GM18873 (cell line): Measurements from ENCODE around the gene BEGAIN.

ENCODE experiments used
- ATAC-seq: cut with Tn5 transposase; IDR thresholded peaks from one replicate; pipeline ENCODE4 v1.9.1; 2021; ENCODE audit warnings: mild to moderate bottlenecking, moderate library complexity, moderate number of reproducible peaks; ENCODE audit not compliant: unreplicated experiment, low FRiP score

The BEGAIN gene

DNA sequence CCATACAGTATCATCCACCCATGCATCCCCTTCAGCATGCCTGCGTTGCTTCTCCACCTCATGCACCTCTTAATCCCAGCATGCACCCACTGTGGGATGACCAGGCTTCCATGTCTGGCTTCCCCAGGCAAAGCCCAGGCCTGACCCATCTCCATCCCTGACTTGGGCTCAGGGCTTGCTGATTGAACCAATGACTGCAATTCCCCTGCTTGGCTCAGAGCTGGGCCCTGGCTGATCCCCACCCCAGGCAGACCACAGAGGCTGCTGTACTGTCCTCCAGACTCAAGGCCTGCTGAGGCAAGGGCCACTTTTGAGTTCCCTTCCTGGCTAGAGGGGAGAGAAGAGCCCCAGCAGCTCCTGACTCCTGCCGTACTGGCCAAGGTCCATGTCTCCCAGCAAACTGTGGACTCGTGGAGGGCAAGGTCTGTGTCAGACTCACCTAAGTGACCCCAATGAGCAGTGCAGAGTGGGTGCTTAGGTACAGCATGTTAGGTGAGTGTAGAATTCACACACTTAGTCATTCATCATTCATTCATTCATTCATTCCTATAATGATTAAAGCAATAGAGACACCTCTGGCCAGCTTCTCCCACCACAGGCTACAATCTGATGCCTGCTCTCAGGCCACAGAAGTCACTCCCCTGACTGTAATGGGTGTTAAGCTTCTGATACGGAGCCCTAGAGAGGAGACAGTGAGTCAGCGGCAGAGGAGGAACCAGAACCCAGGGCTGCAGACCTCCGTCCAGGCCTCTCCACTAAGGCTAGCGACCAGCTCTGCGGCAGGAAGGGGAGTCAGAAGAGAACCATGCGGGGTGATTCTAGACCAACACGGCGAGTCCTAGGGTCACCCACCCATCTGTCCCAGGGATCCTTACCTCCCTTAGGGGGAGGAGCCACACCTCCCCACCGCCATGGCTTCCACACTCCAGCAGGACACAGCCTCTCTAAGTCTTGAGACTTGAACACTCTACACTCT, 2.9 kb downstream of the BEGAIN start:
- ATAC-seq, result no peak

DNA sequence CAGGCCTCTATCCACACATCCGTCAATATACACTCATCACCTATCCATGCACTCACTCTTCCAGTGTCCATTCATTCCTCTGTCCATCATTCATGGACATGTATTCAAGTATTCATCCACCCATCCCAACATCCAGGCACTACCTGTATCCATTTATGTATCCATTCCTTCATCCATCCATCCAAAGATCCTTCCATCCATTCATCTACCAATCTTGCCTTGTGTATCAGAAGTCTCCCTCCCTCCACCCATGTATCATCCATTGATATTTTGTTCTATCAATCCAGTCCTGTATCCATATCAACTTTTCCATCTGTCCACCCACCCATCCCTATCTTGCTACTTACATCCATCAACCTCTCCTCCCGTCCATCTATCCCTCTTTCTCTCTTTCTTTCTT, 4.0 kb downstream of the BEGAIN start:
- ATAC-seq, result no peak

DNA sequence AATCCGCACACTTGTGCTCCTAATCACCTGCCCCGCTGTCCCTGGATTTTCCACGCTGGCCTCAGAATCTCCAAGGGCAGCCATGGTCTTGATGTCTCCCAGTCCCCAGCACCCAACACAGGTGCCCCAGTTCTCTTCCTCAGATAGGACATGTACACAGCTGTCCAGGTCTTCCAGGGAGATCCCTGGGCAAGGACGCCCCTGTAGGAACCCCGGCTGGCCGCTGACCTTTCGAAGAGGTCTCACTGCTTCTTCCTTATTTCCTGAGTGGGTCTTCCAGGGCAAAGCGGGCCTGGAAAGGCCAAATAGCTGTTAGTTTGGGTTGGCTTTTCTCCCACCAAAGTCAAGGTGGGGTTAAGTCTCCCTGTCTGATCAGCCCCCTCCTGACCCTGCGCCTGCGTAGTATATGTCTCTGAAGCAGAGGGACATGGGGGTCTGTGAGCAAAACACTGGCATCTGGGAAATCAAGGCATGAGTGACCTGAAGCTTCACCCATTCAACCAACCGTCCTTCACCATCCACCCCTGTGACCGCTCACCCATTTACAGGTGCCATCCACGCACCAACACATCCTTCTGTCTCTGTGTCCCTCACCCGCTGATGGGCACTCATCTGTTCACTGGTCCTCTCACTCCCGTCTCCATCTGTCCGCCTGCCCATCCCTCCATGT, 4.6 kb downstream of the BEGAIN start:
- no peak for ATAC-seq

DNA sequence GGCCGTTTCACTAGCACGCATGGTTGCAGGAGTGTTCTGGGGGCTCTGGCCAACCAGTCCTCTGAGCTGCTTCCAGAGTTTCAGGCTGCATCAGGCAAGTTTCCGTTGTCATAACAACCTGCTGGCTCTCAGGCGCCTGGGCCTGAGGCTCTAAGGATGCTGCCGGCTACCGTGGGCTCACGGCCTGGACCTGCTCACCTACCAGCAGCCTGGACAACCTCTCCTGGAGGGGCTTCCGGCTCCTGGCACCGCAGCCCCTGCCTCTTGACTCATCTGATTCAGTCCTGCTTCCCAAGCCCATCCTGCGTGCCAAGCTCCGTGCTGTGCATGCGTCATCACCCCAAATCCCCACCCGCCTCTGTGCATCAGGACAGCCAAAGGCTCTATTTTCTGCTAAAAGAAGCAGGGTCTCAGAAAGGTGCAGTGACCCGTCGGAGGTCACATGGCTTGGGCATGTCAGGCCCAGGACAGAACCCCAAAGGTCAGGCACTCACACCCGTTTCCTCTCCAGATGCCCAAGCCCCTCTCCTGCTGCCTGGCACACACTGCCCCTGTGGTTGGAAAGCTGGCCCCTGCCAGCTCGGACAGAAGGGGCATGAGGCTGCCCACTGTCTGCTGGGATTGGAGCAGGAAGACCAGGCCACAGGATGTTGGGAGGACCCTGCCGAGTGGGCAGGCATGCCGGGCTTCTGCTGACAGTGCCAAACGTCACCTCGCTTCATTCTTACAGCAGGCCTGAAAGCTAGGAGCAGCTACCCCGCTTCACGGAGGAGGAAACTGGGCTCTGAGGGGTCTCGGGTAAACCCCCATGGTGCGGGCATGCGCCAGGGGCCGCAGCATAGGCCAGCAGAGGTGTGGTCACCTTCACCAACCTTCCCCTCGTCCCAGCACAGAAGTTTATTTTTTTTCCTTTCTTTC, 5.7 kb downstream of the BEGAIN start:
- ATAC-seq, result no peak

DNA sequence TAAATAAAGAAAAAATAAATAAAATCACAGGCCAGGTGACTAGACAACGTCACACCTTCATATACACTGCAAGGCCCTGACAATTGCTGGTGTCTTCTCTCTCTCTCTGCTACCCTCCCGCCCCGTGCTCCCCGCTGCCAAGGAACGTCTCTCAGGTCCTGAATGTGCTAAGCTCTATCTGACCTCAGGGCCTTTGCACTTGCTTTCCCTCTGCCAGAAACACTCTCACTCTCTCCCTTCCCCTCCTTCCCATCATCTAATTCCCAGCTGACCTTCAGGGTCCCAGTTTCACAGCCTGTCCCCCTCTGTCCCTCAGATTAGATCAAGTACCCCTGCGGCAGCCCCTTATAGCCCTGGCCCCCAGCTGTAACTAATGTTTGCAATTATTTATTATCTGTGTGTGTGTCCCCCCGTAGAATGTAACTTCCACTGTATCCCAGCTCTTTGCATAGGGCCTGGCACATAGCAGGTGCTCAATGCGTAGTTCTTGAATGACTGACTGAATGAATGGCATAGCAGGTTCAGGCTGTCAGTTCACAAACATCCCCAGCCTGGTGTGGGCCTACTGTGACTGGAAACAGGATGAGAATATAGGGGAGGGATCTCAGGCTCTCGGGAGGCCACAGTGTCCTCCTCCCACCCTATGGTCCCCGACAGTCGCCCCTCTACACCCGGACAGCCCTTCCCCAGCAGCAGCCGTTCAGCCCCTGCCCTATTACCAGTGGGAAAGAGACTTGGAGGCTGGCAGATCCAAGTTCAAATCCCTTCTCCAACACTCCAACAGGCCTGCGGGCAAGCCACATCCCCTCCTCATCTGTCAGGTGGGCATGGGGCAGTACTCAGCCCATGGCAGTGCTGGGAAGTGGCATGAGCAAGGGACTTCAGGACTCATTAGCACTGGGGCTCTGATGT, 6.6 kb downstream of the BEGAIN start:
- no peak for ATAC-seq

DNA sequence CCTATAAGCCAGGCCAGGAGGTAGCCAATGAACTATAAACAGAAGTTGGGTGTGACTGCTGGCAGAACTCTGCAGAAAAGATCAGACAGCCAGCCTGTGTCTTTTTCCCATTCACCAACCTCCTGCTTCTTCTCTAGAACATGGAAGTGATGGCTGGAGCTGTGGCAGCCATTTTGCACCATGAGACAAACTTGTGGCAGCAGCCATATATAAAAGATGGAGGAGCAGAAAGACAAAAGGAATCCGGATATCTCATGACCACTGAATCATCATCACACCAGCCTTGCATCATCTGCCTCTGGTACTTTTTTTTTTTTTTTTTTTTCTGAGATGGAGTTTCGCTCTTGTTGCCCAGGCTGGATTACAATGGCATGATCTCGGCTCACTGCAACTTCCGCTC, 8.7 kb downstream of the BEGAIN start:
- ATAC-seq, result no peak

DNA sequence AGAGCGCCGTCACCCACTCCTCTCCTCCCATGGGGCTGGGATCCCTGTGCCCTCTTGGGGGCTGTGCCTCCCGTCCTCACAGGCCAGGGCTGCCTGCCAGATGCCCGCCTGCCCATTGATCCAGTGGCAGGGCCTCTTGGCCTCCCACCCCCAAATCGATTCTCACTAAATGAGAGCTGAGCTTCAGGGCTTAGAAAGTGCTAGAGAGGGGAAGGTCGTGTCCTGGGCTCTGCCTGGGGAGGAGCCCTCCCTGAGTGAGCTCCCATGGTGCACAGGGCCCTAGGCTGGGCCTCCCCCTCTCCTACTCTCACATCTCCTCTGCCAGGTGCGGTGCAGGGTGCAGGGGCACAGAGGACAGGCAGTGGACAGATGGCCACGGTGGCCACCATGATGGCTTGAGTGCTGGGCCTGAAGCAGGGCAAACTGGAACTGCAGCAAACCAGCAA, 9.2 kb downstream of the BEGAIN start:
- ATAC-seq, result no peak

DNA sequence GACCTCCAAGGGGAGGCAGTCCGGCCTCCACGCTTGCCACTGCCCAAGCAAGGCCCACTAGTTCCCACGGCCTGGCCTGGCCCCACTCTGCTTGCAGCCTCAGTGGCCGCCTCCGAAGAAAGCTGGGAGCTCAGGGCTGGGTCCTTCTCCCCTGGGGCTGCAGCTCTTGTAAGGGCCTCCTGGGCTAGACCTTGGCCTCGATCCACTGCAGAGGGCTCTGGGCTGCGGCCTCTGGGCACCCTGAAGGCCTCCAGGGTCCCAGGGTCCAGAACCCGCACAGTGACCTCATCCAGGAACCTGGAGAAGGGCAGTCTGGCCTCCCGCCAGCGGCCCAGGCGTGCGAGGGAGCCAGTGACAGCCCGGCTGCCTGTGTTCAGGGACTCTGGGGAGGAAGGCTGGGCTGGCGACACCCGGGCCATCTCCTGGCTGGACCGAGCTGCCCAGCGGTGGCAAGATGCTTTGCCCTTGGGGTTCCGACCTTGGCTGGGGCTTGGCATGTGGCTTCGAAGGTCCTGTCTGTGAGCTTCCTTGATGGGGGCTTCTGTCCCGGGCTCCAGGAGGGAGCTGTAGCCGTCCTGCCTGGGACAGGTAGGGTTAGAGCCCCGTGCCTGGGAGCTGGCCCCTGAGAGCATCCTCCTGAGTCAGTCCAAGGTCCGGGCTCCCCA, 9.8 kb downstream of the BEGAIN start:
- ATAC-seq, result no peak

DNA sequence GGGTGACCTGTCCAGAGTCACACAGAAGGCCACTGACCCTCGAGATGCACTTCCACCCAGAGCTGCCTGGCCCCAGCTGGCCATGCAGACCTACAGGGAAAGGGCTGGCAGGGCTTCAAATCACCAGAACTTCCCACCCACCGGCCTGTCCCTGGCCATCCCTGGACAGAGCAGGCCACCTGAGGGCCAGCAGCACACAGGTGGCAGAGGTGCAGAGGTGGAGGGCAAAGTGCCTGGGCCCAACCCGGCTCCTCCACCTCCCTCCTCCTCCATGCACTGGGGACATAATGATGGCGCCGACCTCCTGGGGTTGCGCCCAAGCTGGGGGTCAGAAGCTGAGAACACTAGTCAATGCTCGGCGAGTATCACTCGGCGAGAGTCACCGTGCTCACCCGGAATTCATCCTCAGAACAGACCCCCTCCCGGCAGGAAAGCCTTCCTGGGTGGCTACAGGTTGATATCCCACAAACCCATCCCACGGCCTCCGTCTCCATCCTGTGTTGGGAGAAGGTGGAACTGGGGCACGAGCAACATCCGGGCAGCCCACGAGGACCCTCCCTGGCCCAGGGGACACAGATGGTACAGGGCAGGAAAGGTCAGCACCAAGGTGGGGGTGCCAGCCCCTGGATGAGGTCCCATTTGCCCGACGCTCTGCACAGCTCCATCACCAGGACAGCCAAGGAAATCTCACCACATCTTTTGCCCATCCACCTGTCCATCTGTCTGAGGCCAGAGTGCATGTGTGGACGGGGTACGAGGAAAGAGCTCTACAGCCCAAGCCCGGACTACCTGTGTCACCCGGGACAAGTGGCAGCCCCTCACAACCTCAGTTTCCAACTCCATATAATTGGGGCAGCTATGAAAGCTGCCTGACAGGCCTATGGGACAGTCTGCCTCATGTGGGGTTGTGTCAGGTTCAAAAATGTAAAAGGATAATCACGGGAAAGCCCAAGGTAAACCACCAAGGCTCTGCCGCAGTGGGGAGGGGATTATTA, 10.8 kb downstream of the BEGAIN start:
- ATAC-seq, result no peak

DNA sequence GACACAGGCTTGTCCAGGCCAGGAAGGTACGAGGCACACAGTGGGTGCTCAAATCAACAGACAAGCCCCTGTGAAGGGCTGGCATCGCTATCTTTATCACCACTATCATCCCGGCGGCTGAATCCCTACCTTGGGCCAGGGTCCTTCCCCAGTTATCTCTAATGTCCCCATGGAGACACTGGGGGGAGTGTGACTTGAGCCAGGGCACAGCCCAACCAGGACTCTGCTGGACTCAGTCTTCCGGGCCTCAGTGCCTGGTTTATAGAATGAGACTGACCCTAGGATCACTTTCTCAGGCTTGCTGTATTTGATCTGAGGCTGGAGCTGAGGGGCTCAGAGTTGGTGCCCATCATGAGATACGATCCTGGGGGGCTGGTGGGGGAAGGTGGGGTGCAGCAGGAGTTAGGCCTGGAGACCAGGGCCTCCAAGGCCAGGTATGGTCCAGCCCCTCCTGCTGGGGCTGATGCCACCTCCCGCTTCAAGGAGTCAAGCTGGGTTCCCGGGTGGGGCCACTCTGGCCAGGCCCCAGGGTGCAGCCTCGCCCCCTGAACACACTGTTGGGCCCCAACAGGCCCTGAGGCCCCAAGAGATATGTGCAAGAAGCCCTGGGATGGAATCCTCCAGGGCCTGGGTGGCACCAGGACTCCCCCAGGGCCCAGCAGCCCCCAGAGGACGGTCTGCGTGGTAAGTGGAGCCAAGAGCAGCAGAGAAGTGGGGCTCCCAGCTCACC, 11.8 kb downstream of the BEGAIN start:
- no peak for ATAC-seq

DNA sequence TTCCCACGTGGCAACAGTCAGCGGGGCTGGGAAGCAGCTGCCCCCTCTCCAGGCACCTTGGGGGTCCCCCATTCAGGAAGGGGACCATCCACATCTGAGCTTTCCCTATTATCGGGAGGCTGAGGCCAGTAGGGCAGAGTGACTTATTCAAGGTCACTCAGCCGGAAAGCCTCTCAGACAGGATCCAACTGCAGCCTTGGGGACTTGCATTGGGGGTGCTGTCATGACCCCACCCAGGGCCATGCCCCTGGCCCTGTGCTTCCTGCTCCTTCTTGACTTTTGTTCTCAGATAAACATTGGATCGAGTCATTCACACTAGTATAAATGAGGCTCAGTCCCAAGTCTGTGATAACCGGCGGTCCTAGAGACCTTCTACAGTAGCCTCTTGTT, 12.6 kb downstream of the BEGAIN start:
- no peak for ATAC-seq

DNA sequence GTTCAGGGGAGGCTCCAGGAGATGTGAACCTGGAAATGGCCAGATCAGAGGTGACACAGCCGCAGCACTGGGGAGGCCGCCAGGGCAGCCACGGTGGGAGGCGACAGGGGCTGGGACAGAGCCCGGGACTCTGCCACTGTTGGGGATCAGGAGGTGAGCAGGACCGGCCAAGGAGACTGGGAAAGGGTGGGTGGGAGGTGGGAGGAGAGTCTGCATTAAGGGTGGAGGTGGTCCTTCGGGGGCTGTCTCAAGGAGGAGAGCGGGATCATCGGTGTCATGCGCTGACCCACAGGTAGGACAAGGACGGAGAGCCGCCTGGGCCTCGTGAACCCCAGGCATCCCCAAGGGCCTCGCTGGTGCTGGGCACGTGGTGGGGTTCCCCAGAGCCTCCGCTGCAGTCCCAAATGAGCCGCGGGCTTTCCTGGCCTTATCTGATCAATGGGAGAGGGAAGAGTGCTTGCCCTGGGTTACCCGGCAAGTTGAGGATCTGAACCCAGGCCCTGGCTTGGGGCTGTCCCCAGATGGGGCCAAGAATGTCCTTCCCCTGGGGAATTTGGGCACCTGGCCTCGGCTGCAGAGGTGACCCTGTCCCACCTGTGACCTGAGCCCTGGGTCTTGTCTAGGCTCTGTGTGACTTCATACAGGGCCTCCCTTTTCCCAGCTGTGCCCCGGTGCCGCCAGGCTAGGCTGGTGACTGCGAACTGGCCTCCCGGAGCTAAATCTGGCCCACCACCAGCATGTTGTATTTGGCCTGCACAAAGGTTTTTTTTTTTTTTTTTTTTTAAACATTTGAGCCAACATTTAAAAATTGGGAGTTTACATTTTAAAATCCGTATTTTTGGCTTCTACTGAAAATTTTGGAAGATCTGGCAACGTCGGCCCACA, 13.2 kb downstream of the BEGAIN start:
- ATAC-seq, result no peak

DNA sequence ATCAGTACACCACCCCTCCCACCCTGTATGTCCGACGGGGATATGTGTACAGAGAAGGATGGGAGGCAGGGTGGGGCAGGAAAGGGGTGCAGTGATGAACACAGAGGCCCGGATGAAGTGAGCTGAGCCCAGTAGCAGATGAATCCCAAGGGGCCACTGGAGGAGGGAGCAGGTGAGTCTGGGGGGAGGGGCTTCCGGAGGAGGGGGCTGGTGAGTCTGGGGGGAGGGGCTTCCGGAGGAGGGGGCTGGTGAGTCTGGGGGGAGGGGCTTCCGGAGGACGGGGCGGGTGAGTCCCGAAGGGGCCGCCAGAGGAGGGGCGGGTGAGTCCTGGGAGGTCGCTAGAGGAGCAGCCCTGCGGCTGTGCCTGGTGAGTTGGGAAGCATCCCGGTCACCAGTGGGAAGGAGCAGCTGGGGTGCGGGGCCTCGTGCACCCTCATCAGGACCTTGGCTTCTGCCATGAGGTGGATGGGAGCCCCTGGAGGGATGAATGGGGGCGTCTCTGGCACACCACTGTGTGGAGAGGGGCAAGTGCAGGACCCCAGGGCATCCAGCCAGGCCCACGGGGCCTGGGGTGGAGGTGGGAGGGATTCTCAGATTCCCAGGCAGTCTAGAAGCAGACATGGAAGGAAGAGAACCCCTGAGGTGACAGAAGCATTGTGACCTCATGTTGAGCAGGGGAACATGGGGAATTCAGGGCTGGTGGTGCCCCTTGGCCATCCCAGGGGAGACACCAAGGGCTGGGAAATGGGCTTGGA, 14.0 kb downstream of the BEGAIN start:
- ATAC-seq, result no peak

DNA sequence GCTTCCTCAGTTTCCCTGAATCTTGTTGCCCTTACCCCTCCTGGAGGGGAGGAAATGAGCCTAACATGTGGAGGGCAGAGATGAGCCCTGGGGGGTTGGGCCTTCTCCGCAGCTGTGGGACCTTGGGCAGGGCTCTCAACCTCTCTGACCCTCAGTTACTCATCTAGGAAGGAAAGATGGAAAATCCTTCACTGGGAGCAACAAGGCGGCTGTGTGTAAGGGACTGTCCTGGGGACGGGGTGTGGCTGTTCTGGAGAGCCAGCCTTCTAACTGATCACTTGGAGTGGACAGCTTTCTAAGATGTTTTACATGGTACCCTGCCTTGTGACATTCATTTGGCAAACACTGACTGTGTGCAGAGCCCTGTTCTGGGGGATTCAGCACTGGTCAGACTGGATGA, 14.7 kb downstream of the BEGAIN start:
- no peak for ATAC-seq

DNA sequence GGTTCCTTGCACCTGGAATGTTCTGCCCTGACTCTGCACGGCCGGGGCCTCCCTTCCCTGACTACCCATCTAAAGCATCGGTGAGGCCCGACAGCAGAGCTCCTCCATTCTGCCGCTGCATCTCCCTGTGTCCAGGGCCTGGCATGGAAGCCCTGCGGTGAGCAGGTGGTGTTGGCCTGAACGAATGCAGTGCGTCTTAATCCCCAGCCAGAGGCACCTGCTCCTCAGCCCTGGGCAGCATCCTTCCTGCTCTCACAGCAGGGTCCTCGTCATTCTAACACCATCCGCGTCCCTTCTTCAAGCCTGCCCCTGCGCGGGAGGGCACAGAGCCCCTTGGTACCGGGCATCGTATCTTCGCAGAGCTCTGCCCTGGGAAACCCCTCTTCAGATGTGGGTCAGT, 15.4 kb downstream of the BEGAIN start:
- ATAC-seq, result no peak
